HepG2 (cell line): ENCODE data around the gene FAM234A. TPM values are rescaled to one million over a fixed set of nuclear protein-coding genes. Genes with fewer than 3 reads are reported as not detected.

Source experiments
- ARNT ChIP-seq: fragments of 450-650 bp; IDR thresholded peaks from 2 replicates; pipeline ENCODE4 v1.6.1; 2017
- ATAD3A ChIP-seq: sonication (generic); formaldehyde crosslinking; IDR thresholded peaks from 2 replicates; pipeline ENCODE4 v1.4.0; 2020; ENCODE audit warnings: missing genetic modification reagents
- CBX5 ChIP-seq: sonication (generic); formaldehyde crosslinking; IDR thresholded peaks from 2 replicates; pipeline ENCODE4 v1.4.0; 2020; ENCODE audit warnings: missing genetic modification reagents, borderline replicate concordance
- DRAP1 ChIP-seq: IDR thresholded peaks from 2 replicates; pipeline ENCODE4 v1.6.1; 2016; ENCODE audit warnings: missing genetic modification reagents, missing compliant biosample characterization
- DZIP1 ChIP-seq: sonication (generic); formaldehyde crosslinking; IDR thresholded peaks from 2 replicates; pipeline ENCODE4 v1.5.0; 2020; ENCODE audit warnings: mild to moderate bottlenecking, missing genetic modification reagents
- HNRNPL ChIP-seq: fragments of 200-400 bp; formaldehyde crosslinking; IDR thresholded peaks from 2 replicates; pipeline ENCODE4 v1.6.1; 2017; ENCODE audit warnings: mild to moderate bottlenecking, low read depth, low read length
- HNRNPLL ChIP-seq: fragments of 200-400 bp; formaldehyde crosslinking; IDR thresholded peaks from 2 replicates; pipeline ENCODE4 v1.6.1; 2017; ENCODE audit warnings: mild to moderate bottlenecking, low read depth, low read length; ENCODE audit not compliant: poor library complexity, severe bottlenecking
- LBX2 ChIP-seq: sonication (generic); formaldehyde crosslinking; IDR thresholded peaks from 2 replicates; pipeline ENCODE4 v1.5.0; 2020; ENCODE audit warnings: missing genetic modification reagents, mild to moderate bottlenecking, borderline replicate concordance
- XRCC5 ChIP-seq: fragments of 200-400 bp; formaldehyde crosslinking; optimal IDR thresholded peaks from 2 replicates; pipeline ENCODE3; 2017; ENCODE audit warnings: mild to moderate bottlenecking, low read length
- ZNF280D ChIP-seq: sonication (generic); formaldehyde crosslinking; IDR thresholded peaks from 2 replicates; pipeline ENCODE4 v1.5.1; 2020; ENCODE audit warnings: mild to moderate bottlenecking, missing genetic modification reagents
- ZNF318 ChIP-seq: sonication (generic); formaldehyde crosslinking; IDR thresholded peaks from 2 replicates; pipeline ENCODE4 v1.4.0; 2020; ENCODE audit warnings: mild to moderate bottlenecking, missing genetic modification reagents
- ZNF7 ChIP-seq: IDR thresholded peaks from 2 replicates; pipeline ENCODE4 v1.6.1; 2016; ENCODE audit warnings: missing biosample characterization, missing genetic modification reagents
- polyA plus RNA-seq, 8 experiments: library from polyadenylated mRNA; depleted of rRNA in 3 of 8; stranded (reverse) in 7 of 8; unstranded in 1 of 8; fragments of >200 nt; fragmentation: Illumina TruSeq in 4 of 8; extraction: Trizol in 4 of 8; gene quantifications; 2 replicates each; pipeline versions ENCODE4 v1.2.1 to v1.2.3, GENCODE V29; 2011 to 2016; ENCODE audit warnings: low read depth in 4 of 8, missing spikeins in 1 of 8, mixed read lengths in 1 of 8; ENCODE audit not compliant: insufficient read depth in 1 of 8
- total RNA-seq, 5 experiments: library from RNA; depleted of rRNA; stranded (reverse); fragments of >200 nt; fragmentation: Illumina TruSeq; extraction: Trizol; gene quantifications; 2 replicates each; pipeline ENCODE4 v1.2.3, GENCODE V29; 2016; ENCODE audit warnings: low read depth in 1 of 5

Gene FAM234A
- total and polyA plus RNA-seq, 2 of the 13 experiments (the other 11 are each of a cell fraction or from before 2014, with no cell fraction given), result 29.2 to 34.4 TPM

- TF ChIP-seq DZIP1 (CRISPR knock-in tag) (no peak), ZNF318 (CRISPR knock-in tag) (no peak), ZNF7 (no peak), CBX5 (CRISPR knock-in tag) (no peak; the same call in 1 of the 2 replicates), LBX2 (CRISPR knock-in tag) (no peak), XRCC5 (no peak), DRAP1 (CRISPR knock-in tag) (no peak; the same call in 1 of the 2 replicates), HNRNPL (no peak), ARNT (no peak), HNRNPLL (peak; percentile 71), ATAD3A (CRISPR knock-in tag) (no peak), ZNF280D (CRISPR knock-in tag) (peak; percentile 26; the same call in 1 of the 2 replicates)
Measured at GRCh38 chr16:234468-235305, at the start of gene FAM234A (continued).
